ENCODE data around the gene CA5A. TPM values are rescaled to one million over a fixed set of nuclear protein-coding genes. Genes with fewer than 3 reads are reported as not detected.
"Not testable (repeated sequence)": the region's sequence is repeated elsewhere in the genome, so short reads cannot be mapped to it uniquely, and the experiment has no call there.

Gene CA5A
- total and polyA plus RNA-seq, 2 of the 13 experiments (the other 11 are each of a cell fraction or from before 2014, with no cell fraction given), result 66.8 to 106 TPM

GRCh38 chr16:87912691-87913090, 23.6 kb downstream of the CA5A start:
- H2AFZ ChIP-seq (ENCODE audit: low read length); ATAC-seq; DNase-seq (ENCODE audit: low spot score); H3K27ac ChIP-seq (ENCODE audit: extremely low read length, insufficient read depth, low read length); H3K4me2 ChIP-seq (ENCODE audit: low read depth, low read length); H3K4me1 ChIP-seq (ENCODE audit: insufficient read depth, low read length); CTCF ChIA-PET (ENCODE audit: low intra/inter-chr PET ratio, low total read pairs); intact Hi-C loops (cut with micrococcal nuclease; ENCODE audit: unreplicated experiment); H3K9me3 ChIP-seq (ENCODE audit: low read length); POLR2A ChIA-PET; H3K9ac ChIP-seq (ENCODE audit: insufficient read depth, low read depth, low read length); H3K4me3 ChIP-seq (replicated peaks in 1 of 3; ENCODE audit: insufficient read depth in 1 of 3, low read depth in 2 of 3, low read length in 3 of 3); FAIRE-seq; in situ Hi-C loops (cut with HindIII; ENCODE audit: extremely low pct_ligation_motif_present, low pct_unique_long_range_greater_than_20kb); BruUV-seq (replicated peaks); H3K27me3 ChIP-seq (ENCODE audit: control insufficient read depth in 1 of 2, insufficient read depth in 2 of 2, low read length in 2 of 2): not testable (repeated sequence)
- TF ChIP-seq AGO2 (optimal IDR thresholded peaks at IDR 0.05; ENCODE audit: low read depth, low read length), result peak; percentile 65
- peaks cover 24 to 79% of the 10 kb centered on the region in 2 experiments for H3K36me3 ChIP-seq (replicated peaks in 1 of 2; ENCODE audit: control insufficient read depth in 1 of 2, insufficient read depth in 2 of 2, low read length in 2 of 2)
- peaks cover 11% of the 10 kb centered on the region for H3K79me2 ChIP-seq (ENCODE audit: insufficient read depth, low read length)
- 98% methylated on average over 18 of the region's 18 CpGs for WGBS (ENCODE audit: low lambda C conversion rate)
- peaks cover 13% of the 10 kb centered on the region; the same call in 1 of the 2 replicates for H4K20me1 ChIP-seq (ENCODE audit: insufficient read depth, low read length)

GRCh38 chr16:87911106-87911763, 25.1 kb downstream of the CA5A start:
- CTCF ChIA-PET (ENCODE audit: low intra/inter-chr PET ratio, low total read pairs); H3K9me3 ChIP-seq (ENCODE audit: low read length); H2AFZ ChIP-seq (ENCODE audit: low read length); H4K20me1 ChIP-seq (ENCODE audit: insufficient read depth, low read length); H3K4me2 ChIP-seq (ENCODE audit: low read depth, low read length); intact Hi-C loops (cut with micrococcal nuclease; ENCODE audit: unreplicated experiment); in situ Hi-C loops (cut with HindIII; ENCODE audit: extremely low pct_ligation_motif_present, low pct_unique_long_range_greater_than_20kb); H3K79me2 ChIP-seq (ENCODE audit: insufficient read depth, low read length); H3K27ac ChIP-seq (ENCODE audit: extremely low read length, insufficient read depth, low read length); H3K4me3 ChIP-seq (replicated peaks in 1 of 3; ENCODE audit: insufficient read depth in 1 of 3, low read depth in 2 of 3, low read length in 3 of 3); H3K4me1 ChIP-seq (ENCODE audit: insufficient read depth, low read length); ATAC-seq; BruUV-seq (replicated peaks); H3K27me3 ChIP-seq (ENCODE audit: control insufficient read depth in 1 of 2, insufficient read depth in 2 of 2, low read length in 2 of 2); DNase-seq (ENCODE audit: low spot score); FAIRE-seq; H3K9ac ChIP-seq (ENCODE audit: insufficient read depth, low read depth, low read length): not testable (repeated sequence)
- peaks cover 24 to 66% of the 10 kb centered on the region in 2 experiments for H3K36me3 ChIP-seq (replicated peaks in 1 of 2; ENCODE audit: control insufficient read depth in 1 of 2, insufficient read depth in 2 of 2, low read length in 2 of 2)
- WGBS (ENCODE audit: low lambda C conversion rate), result 85% methylated on average over 23 of the region's 23 CpGs
- POLR2A ChIA-PET, result interaction anchor here (0.9 to 1.2 kb wide), 2 partner anchors 17 to 40 kb away, joined by 3 to 4 read pairs; no protein-coding TSS in a partner anchor
